Measurements from ENCODE around the gene KLC4.

Gene KLC4

GRCh38 chr6:43059168-43060033 lies at the start of gene KLC4, which contains the start of gene MRPL2:
Gene KLC4 (plus strand): TSS chr6:43059631. CDS start chr6:43061336, 1,705 bp downstream.
Gene MRPL2 (minus strand): TSS chr6:43059434. CDS start chr6:43059381, 53 bp downstream.
- Mint-ChIP-seq H3K27me3 (no peaks in the 10 kb centered on the region), H3K36me3 (peaks cover 6% of the 10 kb centered on the region), H3K4me1 (ENCODE audit: low read depth) (peaks cover 43% of the 10 kb centered on the region), H3K4me3 (peak within 1 kb of the TSS; percentile 97), H3K27ac (peak within 1 kb of the TSS; percentile 99), H3K9me3 (ENCODE audit: low read depth) (no peaks in the 10 kb centered on the region)

- Mint-ChIP-seq H3K9me3 (ENCODE audit: low read depth) (no peaks in the 10 kb centered on the region), H3K4me1 (ENCODE audit: low read depth) (peaks cover 42% of the 10 kb centered on the region), H3K27me3 (no peaks in the 10 kb centered on the region), H3K4me3 (peak overlapping the region; percentile 92), H3K27ac (no peak overlapping the region), H3K36me3 (no peaks in the 10 kb centered on the region)
Measured at GRCh38 chr6:43011207-43011606, 48.2 kb upstream of the KLC4 start.

- no peaks in the 10 kb centered on the region for H3K27me3 Mint-ChIP-seq
- H3K9me3 Mint-ChIP-seq (ENCODE audit: low read depth), result no peaks in the 10 kb centered on the region
- peak overlapping the region; percentile 89 for H3K27ac Mint-ChIP-seq
- H3K36me3 Mint-ChIP-seq, result no peaks in the 10 kb centered on the region
- peaks cover 46% of the 10 kb centered on the region for H3K4me1 Mint-ChIP-seq (ENCODE audit: low read depth)
- peak overlapping the region; percentile 92 for H3K4me3 Mint-ChIP-seq
Measured at GRCh38 chr6:43012364-43012763, 47.1 kb upstream of the KLC4 start.

GRCh38 chr6:43013097-43013842 lies 46.2 kb upstream of the KLC4 start:
- H3K36me3 Mint-ChIP-seq, result no peaks in the 10 kb centered on the region
- H3K4me1 Mint-ChIP-seq (ENCODE audit: low read depth), result peaks cover 51% of the 10 kb centered on the region
- H3K27ac Mint-ChIP-seq, result peak overlapping the region; percentile 89
- no peaks in the 10 kb centered on the region for H3K27me3 Mint-ChIP-seq
- no peaks in the 10 kb centered on the region for H3K9me3 Mint-ChIP-seq (ENCODE audit: low read depth)
- H3K4me3 Mint-ChIP-seq, result peak overlapping the region; percentile 92

GRCh38 chr6:43013843-43014433 lies 45.5 kb upstream of the KLC4 start, which contains the start of the genes KLHDC3 and MEA1:
Gene KLHDC3 (plus strand): TSS chr6:43014249. CDS start chr6:43017193, 2,944 bp downstream.
Gene MEA1 (minus strand): TSS chr6:43013946. CDS start chr6:43013813, 133 bp downstream.
- peaks cover 51% of the 10 kb centered on the region for H3K4me1 Mint-ChIP-seq (ENCODE audit: low read depth)
- no peaks in the 10 kb centered on the region for H3K9me3 Mint-ChIP-seq (ENCODE audit: low read depth)
- peaks cover under 1% of the 10 kb centered on the region for H3K36me3 Mint-ChIP-seq
- H3K27ac Mint-ChIP-seq, result peak within 1 kb of the TSS; percentile 89
- peak within 1 kb of the TSS; percentile 92 for H3K4me3 Mint-ChIP-seq
- H3K27me3 Mint-ChIP-seq, result no peaks in the 10 kb centered on the region

GRCh38 chr6:43014434-43014909 lies 45.0 kb upstream of the KLC4 start:
- Mint-ChIP-seq H3K4me3 (peak overlapping the region; percentile 92), H3K27ac (peak overlapping the region; percentile 89), H3K4me1 (ENCODE audit: low read depth) (peaks cover 54% of the 10 kb centered on the region), H3K9me3 (ENCODE audit: low read depth) (no peaks in the 10 kb centered on the region), H3K36me3 (peaks cover 4% of the 10 kb centered on the region), H3K27me3 (no peaks in the 10 kb centered on the region)

- peak overlapping the region; percentile 50 for H3K27ac Mint-ChIP-seq
- H3K9me3 Mint-ChIP-seq (ENCODE audit: low read depth), result no peaks in the 10 kb centered on the region
- H3K27me3 Mint-ChIP-seq, result no peaks in the 10 kb centered on the region
- H3K4me3 Mint-ChIP-seq, result peak overlapping the region; percentile 49
- peaks cover 4% of the 10 kb centered on the region for H3K36me3 Mint-ChIP-seq
- H3K4me1 Mint-ChIP-seq (ENCODE audit: low read depth), result peaks cover 58% of the 10 kb centered on the region
Measured at GRCh38 chr6:43016176-43016942, 43.1 kb upstream of the KLC4 start.

GRCh38 chr6:43016943-43017334 lies 42.5 kb upstream of the KLC4 start:
- peak overlapping the region; percentile 5 for H3K27ac Mint-ChIP-seq
- H3K27me3 Mint-ChIP-seq, result no peaks in the 10 kb centered on the region
- peaks cover 55% of the 10 kb centered on the region for H3K4me1 Mint-ChIP-seq (ENCODE audit: low read depth)

GRCh38 chr6:43019152-43019551 lies 40.3 kb upstream of the KLC4 start:
- Mint-ChIP-seq H3K27ac (peak overlapping the region; percentile 65), H3K4me3 (peak overlapping the region; percentile 8), H3K27me3 (no peaks in the 10 kb centered on the region), H3K36me3 (peaks cover 4% of the 10 kb centered on the region), H3K9me3 (ENCODE audit: low read depth) (no peaks in the 10 kb centered on the region), H3K4me1 (ENCODE audit: low read depth) (peaks cover 46% of the 10 kb centered on the region)

More at GRCh38 chr6:43016943-43017334, 42.5 kb upstream of the KLC4 start:
- Mint-ChIP-seq H3K36me3 (peaks cover 4% of the 10 kb centered on the region), H3K9me3 (ENCODE audit: low read depth) (no peaks in the 10 kb centered on the region), H3K4me3 (no peak overlapping the region)

GRCh38 chr6:43020052-43020705 lies 39.3 kb upstream of the KLC4 start:
- H3K27me3 Mint-ChIP-seq, result no peaks in the 10 kb centered on the region
- H3K27ac Mint-ChIP-seq, result peak overlapping the region; percentile 81
- H3K4me1 Mint-ChIP-seq (ENCODE audit: low read depth), result peaks cover 44% of the 10 kb centered on the region
- H3K4me3 Mint-ChIP-seq, result peak overlapping the region; percentile 82
- H3K36me3 Mint-ChIP-seq, result peaks cover 4% of the 10 kb centered on the region
- H3K9me3 Mint-ChIP-seq (ENCODE audit: low read depth), result no peaks in the 10 kb centered on the region

- no peaks in the 10 kb centered on the region for H3K9me3 Mint-ChIP-seq (ENCODE audit: low read depth)
- peak overlapping the region; percentile 82 for H3K4me3 Mint-ChIP-seq
- H3K27ac Mint-ChIP-seq, result peak overlapping the region; percentile 86
- H3K36me3 Mint-ChIP-seq, result peaks cover 4% of the 10 kb centered on the region
- H3K4me1 Mint-ChIP-seq (ENCODE audit: low read depth), result peaks cover 40% of the 10 kb centered on the region
- H3K27me3 Mint-ChIP-seq, result no peaks in the 10 kb centered on the region
Measured at GRCh38 chr6:43020847-43021246, 38.6 kb upstream of the KLC4 start.

GRCh38 chr6:43021270-43022047 lies 38.0 kb upstream of the KLC4 start, which contains the start of gene RRP36:
Gene RRP36 (plus strand): TSS chr6:43021623. CDS start chr6:43021655, 32 bp downstream.
- H3K27ac Mint-ChIP-seq, result peak within 1 kb of the TSS; percentile 95
- H3K9me3 Mint-ChIP-seq (ENCODE audit: low read depth), result no peaks in the 10 kb centered on the region
- H3K4me3 Mint-ChIP-seq, result peak within 1 kb of the TSS; percentile 98
- H3K27me3 Mint-ChIP-seq, result no peaks in the 10 kb centered on the region
- H3K4me1 Mint-ChIP-seq (ENCODE audit: low read depth), result peaks cover 34% of the 10 kb centered on the region
- peaks cover 4% of the 10 kb centered on the region for H3K36me3 Mint-ChIP-seq

GRCh38 chr6:43024436-43024835 lies 35.0 kb upstream of the KLC4 start:
- H3K27ac Mint-ChIP-seq, result peak overlapping the region; percentile 88
- no peaks in the 10 kb centered on the region for H3K9me3 Mint-ChIP-seq (ENCODE audit: low read depth)
- H3K4me1 Mint-ChIP-seq (ENCODE audit: low read depth), result peaks cover 24% of the 10 kb centered on the region
- peaks cover 2% of the 10 kb centered on the region for H3K36me3 Mint-ChIP-seq
- peak overlapping the region; percentile 67 for H3K4me3 Mint-ChIP-seq
- no peaks in the 10 kb centered on the region for H3K27me3 Mint-ChIP-seq
